GM21825 (cell line): ENCODE measurements around the gene CHST13.

ENCODE experiments used
- ATAC-seq: cut with Tn5 transposase; IDR thresholded peaks from one replicate; pipeline ENCODE4 v1.9.1; 2021; ENCODE audit warnings: mild to moderate bottlenecking, moderate library complexity; ENCODE audit not compliant: unreplicated experiment

Gene CHST13

DNA sequence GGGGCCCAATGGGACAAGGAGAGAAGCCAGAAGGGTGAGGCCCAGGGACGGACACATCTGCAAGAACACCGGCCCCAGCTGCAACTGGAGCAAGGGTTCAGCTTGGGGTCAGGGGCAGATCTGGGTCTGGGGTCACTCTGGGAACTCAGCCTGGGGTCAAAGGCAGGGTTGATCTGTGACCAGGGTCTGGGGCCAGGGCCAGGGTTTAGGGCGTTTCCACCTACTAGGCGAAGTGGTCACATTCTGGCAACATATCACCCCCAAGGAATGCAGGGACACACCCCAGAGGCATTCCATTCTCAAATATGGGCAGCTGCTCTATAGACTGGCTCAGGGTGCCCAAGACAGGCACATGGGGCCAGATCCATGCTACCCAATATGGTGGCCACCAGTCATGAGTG is 15.4 kb upstream of the CHST13 start:
- ATAC-seq: no peak

DNA sequence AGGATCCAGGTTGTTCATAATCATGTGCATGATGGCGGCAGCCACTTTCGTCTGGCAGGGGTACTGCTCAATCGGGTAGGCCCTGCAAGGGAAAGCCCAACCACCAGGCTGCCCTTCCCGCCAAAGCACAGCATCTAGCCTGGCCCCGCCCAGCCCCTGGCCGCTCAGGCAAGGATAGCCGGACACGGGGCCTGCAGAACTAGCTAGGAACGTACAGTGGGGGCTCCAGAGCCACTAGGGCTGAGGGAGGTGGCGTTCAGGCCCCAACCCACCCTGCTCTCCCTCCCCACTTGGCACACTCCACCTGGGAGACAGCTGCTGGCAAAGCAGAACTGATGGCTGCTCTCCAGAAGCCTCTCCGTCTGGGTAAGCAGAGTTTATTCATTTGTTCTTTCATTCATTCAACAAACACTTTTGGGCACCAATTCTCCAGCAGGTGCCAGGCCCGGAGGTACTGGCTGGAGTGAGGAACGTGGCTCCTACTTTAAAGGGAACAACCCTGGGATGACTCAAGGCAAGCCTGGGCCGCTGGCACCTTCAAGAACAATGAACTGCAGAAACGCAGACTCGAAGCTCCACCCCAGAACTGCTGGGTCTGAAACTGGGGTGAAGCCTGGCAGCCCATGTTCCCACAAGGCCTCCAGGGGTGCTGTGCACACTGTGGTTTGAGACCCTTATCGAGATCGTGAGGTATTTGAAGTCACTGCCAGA is 14.2 kb upstream of the CHST13 start:
- no peak for ATAC-seq

DNA sequence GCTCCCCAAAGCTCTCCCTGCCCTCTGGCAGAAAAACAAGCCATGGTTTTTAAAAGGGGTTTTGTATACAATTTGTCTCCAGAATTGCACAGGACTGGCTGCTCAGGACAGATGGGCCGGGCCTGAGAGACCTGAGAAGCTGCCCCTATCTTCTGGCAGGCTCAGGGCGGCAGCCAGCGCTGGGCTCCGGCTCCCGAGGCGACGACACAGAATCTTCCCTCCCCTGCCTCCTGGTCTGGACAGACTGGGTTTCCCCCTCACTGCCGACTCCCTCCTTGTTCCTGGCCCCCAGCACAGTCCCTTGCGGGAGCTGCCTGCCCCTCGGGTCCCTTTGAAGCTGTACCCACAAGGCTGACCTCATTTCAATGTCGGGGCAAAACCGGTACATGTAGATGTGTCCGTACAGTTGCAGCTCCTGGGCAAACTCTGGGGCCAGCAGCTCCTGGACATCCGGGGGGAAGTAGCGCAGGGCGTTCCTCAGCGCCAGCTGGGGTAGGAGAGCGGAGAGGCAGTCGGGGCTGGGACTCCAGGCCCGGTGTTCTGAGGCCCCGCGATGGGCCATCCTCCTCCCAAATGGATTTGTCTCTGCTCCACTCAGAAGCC is 13.5 kb upstream of the CHST13 start:
- no peak for ATAC-seq

DNA sequence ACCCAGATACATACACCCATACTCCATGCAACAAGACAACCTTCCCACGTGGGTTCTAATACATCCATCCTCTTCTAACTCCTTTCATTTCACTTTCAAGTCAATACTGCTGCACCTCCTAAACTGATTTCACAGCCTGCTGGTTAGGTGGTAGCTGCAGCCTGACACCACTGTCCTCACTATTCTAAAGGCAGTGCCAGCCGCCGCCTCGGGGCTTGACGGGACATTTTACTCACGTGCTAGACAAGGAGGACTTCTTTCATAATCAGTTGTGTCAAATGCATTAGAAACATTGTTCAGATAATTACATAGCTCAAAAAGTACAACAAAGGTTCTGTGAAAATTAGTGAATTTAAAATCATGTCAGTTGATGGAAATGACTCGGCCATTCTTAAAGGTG is 12.7 kb upstream of the CHST13 start:
- no peak for ATAC-seq

DNA sequence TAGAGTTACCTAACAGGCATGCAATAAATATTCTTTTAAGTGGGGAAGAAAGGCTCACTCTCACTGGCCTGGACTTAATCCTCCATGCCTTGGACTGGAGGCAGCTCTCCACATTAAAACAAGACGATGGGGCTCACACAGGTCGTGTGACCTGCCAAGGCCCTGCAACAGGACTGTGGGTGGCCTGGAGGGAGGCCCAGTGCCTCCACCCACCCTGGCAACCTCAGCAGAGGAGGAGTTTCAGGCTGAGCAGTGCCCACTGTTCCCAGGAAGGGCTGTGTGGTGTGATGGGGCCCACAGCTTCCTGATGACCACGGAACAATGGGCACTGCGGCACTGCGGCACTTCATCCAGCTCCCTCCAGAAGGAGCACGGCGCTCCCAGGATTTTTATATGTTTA is 11.9 kb upstream of the CHST13 start:
- no peak for ATAC-seq

DNA sequence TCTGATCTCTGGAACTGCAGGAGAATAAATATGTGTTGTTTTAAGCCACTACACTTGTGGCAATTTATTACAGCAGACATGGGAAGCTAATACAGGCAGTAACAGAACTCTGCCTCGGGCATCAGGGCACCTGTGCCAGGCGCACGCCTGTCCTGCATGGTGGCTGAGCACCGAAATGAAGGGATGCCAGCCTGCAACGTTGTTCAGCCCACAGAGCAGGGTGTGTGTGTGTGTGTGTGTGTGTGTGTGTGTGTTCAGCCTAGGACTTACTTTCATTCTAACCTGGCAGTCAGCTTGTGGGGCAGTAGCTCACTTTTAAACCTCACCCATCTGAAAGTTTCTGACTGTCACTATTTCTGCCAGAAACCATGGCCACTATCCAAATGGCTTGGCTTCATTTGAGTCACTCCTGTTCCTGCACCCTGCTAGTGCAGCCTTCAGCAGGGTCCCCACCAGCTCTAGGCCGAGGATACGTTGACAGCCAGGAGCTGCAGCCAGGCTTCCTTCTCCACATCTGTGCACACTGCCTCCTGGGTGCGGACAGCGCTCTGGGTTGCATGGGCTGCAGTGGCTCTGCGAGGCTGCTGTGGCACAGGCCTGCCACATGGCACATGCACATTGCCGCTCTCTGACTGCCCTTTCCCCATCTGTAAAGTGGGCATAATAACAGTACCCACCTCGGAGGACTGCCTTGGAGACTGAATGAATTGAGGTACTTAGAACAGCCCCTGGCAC is 10.9 kb upstream of the CHST13 start:
- no peak for ATAC-seq

DNA sequence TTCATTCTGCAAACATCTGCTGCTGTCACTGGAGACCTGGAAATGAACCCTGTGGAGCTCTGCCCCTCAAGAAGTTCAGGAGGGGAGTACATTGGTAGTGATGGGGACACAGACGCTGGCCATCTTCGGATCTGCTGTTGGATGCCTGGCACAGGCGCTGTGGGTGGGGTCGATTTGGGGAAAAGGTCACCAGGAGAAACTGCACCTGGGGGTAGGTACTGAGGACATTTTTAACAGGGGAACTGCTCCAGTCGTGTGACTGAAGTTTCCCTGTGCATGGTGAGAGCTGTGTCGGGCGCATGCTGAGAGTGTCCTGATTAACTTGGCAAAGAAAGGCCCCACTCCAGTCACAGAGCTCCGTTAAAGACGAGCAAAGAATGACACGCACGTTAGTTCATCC is 9.8 kb upstream of the CHST13 start:
- no peak for ATAC-seq

DNA sequence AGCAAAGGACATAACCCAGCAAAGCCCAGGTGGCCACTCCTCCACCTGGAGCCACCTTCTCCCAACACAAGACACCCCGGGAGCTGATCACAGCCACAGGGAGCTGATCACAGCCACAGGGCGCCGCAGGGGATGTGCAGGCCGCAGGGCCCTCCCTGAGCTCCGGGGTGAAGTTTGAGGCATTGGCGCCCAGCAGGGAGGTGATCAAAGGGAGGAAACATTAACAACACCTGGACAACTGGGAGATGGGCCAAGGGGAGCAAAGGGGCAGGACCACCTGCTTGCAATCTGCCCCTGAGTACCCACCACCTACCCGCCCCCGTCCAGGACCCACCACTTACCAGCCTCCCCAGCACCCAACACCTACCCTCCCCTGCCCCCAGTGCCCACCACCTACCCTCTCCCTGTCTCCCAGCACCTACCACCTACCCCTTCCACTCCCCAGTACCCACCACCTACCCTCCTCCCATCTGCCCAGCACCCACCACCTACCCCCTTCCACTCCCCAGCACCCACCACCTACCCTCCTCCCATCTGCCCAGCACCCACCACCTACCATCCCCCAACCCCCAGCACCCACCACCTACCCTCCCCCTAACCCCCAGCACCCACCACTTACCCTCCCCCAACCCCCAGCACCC is 8.8 kb upstream of the CHST13 start:
- no peak for ATAC-seq

DNA sequence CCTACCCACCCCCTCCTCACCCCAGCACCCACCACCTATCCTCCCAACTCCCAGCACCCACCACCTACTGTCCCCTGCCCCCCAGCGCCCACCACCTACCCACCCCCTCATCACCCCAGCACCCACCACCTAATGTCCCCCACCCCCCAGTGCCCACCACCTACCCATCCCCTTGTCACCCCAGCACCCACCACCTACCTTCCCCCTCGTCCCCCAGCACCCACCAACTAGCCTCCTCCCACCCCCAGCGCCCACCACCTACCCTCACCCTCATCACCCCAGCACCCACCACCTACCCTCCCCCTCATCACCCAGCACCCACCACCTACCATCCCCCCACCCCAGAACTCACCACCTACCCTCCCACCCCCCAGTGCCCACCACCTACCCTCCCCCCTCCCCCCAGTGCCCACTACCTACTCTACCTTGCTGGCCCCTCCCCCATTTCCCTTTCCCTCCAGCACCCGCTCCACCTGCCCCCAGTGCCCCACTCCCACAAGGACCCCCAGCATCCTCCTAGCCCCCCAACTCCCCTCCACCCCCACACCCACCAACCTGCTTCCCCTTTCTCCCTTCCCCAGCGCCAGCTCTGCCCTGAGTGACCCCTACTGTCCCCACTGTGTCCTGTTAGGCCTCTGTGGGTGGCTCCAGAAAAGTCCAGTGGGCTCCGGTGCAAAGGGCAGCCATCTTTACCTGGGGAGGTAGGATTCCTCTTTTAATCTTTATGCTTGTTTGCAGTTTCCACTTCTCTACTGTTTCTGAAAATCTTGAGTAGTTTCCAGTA is 7.6 kb upstream of the CHST13 start:
- no peak for ATAC-seq

DNA sequence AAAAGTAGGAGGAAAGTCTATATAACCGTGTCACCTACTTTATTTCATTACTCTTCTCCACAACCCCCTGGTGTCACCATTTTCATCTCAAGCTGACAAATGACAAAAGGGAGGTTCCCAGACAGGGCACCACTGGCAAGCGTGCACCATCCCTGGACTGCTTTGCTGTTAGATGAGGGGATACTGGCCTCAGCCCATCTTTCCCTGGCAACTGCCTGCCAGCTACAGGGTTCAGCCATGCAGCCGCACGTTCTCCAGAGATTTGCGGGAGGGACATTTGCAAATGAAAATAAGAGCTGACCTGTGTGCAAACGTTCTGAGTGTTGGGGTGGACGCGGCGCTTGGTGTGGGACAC is 7.0 kb upstream of the CHST13 start:
- no peak for ATAC-seq

DNA sequence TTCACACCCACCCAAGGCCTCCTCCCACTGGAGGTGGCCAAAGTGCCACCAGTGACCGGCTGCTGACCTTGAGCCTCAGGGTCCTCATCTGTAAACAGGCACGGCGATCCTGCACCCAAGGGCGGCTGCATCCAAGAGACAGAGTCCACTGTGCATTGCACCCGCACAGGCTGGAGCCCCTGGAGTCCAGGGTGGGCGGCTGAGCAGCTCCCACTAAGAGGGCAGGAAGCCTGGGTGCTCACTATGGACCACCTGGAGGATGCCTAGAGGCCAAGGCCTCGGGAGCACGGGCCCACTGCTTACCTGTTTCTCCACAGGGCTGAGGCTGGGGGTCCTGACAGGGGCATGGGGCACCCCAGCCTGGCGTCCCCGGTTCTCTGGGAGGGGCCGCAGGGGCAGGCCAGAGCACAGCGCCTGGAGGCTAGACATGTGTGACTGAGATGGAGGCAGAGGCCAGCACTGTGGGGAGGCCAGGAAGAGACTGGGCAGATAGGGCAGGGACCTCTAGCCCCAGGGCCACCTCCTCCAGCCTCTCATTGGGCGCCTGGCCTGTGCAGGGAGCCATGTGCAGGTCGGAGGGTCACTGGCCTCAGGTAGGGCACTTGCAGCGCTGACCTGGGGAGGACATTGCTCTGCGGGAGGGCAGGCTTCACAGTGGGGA is 6.5 kb upstream of the CHST13 start, which contains the start of gene UROC1:
Gene UROC1, minus strand, starts transcription at position 483 of the 661 bp plus-strand sequence. Its CDS starts 54 bp downstream, at position 429.
- no peak for ATAC-seq

DNA sequence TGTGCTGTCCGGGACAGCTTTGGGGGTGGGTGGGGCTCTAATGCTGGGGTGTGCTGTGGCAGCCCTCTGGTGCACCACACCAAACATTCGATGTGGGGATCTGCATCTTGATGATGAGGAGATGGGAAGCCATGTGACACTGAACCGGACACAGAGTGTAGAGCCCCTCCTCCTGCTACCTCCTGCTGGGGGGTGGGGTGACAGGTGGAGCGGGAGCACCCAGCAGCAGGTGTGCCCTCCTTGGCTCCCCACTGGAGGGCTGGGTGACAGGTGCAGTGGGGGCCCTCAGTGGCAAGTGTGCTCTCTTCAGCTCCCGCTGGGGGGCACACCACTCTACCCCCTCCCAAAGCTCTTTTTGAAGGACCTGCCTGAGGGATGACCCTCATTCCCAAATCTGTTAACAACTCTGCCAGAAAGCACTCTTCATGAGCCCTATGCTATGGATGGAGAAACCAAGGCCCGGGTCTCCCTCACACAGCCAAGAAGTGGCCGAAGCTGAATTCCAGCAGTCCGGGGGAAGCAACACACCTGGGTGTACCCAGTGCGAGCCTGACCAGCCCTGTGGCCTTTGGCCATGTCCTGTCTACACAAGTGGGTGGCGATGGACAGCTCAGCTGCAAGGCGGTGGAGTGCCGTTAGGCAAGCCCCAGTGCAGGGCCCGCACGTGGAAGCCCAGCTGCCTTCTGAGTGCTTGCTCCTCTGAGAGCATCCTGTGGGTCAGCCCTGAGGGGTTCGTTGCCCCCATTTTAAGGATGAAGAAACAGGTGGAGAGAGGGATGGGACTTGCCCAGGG is 5.8 kb upstream of the CHST13 start:
- no peak for ATAC-seq

DNA sequence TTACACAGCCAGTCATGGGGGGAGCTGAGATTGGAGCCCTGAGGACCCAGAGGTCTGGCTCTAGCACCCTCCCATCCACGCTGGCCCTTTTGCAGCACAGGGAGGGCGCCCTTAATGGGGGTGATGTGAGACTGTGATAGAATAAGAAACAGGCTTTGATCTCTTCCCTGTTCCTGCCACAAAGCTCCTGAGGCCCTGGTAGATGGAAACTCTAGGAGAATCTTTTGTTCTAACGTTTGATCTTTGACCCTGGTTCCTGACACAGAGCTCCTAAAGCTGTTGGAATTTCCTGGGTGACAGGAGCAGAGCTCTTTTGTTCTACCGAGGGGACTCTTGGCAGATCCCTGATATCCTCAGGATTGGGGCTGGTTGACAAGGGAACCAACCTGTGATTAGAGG is 5.2 kb upstream of the CHST13 start:
- ATAC-seq: no peak

DNA sequence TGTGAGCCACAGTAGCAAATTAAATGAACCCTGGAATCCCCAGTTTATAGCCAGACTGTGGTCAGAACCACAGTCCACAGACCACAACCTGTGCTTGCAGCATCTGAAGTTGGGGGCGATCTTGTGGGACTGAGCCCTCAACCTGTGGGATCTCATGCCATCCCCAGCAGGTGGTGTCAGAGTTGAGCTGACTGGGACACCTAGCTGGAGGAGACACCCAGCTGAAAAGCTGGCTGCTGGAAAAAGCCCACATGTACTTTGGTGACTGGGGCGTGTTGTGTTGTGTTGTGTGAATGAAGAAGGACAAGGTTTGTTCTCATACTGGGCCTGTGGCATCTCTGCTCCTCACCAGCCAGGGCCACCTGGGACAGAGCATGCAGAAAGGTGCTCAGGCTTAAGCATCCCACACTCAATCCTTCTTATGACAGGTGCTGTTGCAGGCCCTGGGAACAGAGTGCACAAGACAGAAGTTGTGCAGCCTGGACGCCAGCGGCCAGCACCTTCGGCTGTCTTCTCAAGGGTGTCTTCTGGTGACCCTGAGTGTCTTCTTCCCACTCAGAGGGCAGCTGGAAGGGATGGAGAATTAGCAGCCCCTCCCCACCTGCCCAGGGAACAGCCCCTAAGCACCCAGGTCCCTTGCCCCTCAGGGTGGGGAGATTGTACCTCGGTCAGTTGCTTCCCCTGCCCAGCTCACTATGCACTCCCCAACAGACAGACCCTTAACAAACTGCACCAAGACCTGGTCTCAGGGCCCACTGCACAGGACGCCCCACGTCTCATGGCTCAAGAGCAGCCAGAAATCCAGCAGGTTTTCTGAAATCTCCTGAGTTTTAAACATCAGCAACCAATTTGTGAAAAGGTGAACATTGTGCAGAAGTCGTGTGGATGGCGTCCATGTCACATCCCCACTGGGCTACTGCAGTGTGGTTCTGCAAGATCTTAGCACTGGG is 4.2 kb upstream of the CHST13 start:
- ATAC-seq: no peak

DNA sequence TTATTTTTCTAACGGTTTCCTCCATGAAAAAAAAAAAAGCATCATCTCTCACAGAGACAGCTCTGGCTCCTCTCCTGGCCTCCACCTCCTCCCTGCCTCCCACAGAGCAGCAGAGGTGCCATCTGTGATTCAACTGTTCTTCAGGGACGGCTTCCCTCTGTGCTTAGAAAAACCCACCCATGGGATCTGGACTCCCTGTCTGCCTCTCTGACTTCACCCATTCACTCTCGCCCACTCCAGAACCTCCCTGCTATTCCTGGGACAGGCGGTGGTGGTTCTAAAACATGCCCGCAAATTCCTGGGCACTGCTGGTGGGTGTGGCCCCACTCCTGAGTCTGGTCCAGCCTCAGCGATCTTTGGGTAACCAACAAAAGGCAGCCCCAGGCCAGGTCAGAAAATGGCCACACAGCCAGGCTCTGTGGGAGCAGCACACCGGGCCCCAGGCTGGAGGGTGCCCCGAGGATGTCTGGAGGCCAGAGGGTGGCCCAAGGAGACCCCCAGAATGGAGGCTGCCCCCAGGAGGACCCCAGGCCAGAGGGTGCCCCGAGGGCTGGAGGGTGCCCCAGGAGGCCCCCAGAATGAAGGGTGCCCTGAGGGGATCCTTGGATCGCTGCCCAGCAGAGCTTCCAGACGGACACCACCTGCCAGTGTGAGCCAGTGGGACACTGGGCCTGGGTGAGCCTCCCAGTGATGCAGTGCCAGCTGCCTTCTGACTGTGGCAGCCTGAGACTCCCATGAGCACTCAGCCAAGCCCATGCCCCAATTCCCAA is 2.6 kb upstream of the CHST13 start:
- ATAC-seq: no peak

DNA sequence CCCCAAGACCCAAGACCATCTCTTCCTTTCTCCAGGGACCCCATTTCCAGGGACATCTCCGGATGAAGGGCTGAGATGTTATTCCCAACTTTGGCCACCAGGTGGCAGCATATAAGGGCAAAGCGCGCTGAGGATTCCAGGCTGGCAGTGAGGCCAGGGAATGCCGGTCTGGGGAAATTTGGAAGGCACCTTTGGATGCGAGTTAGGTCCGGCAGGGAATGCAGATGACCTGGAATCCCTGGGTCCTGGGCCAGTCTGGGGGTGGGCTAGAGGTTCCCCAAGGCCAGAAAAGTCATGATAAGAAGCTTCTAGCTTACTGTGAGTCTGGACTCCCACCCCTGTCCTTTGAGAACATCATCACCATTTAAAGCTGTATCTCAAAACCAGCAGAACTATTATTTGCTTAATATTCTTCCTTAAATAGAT is 1.6 kb upstream of the CHST13 start:
- ATAC-seq: no peak

DNA sequence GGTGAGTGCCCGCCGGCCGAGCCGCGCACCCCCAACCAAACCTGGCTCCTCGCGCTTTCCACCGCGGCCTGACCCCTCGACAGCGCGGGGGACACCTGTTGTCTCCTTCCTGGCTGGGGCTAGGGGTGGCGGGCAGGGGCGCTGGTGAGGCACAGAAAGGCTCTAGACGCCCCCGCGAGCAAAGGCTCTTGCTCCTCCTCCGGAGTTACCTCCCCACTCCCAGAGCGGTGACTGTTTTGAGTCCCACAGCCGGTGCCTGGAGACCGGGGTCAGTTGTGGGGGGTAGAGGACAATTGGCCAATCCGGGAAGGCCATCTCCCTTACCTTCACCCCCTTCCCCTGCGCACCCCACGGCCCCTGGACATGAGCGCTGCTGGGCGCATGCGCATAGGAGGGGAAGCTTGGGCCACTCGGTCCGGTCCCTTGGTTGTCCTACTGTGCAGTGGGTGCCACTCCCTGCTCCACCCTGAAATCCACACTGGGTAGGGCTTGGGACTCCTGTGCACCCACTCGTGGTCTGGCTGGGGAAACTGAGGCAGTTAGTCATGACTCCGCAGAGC is 554 bp downstream of the CHST13 start:
- ATAC-seq: no peak
